ENCODE data around the gene NCOA1.
A peak's percentile ranks its signal among the peaks of the same experiment; 100 is the strongest.

Gene NCOA1

GRCh38 chr2:24490690-24491541 is at the start of gene NCOA1:
NCOA1 (plus strand) TSS chr2:24491254; CDS start chr2:24658678, 167,424 bp downstream.
- H3K9me3 ChIP-seq (ENCODE audit: control insufficient read depth, insufficient read depth, low read length) = no peaks in the 10 kb centered on the region
- H3K27me3 ChIP-seq (ENCODE audit: control insufficient read depth, low read length) = peaks cover 4% of the 10 kb centered on the region; the same call in 1 of the 2 replicates
- H3K79me2 ChIP-seq (ENCODE audit: control insufficient read depth, low read length) = peaks cover 10% of the 10 kb centered on the region; the same call in 1 of the 2 replicates
- peak within 1 kb of the TSS; percentile 83 for H3K4me3 ChIP-seq (ENCODE audit: low read length)
- no peaks in the 10 kb centered on the region for H3K9me2 ChIP-seq (replicated peaks; ENCODE audit: control insufficient read depth, low read length)
- peaks cover 32% of the 10 kb centered on the region for H3K4me1 ChIP-seq (ENCODE audit: control insufficient read depth, low read length)
- peak within 1 kb of the TSS; percentile 68 for H3K27ac ChIP-seq (ENCODE audit: low read depth, low read length)
- no peaks in the 10 kb centered on the region for H3K36me3 ChIP-seq (ENCODE audit: control insufficient read depth, low read length)
- TF ChIP-seq CTCF (IDR thresholded peaks at IDR 0.05; ENCODE audit: low read depth, low read length, poor library complexity, severe bottlenecking) (no peak), EZH2phosphoT487 (IDR thresholded peaks at IDR 0.05; ENCODE audit: borderline replicate concordance, low read length) (no peak)
- H3K4me2 ChIP-seq (ENCODE audit: low read length) = peak within 1 kb of the TSS; percentile 82
- peaks cover 23% of the 10 kb centered on the region for H3F3A ChIP-seq (ENCODE audit: control insufficient read depth, insufficient read depth)
- H4K20me1 ChIP-seq (ENCODE audit: control insufficient read depth, insufficient read depth, low read depth, low read length) = no peaks in the 10 kb centered on the region

- Histone ChIP-seq H3F3A (ENCODE audit: control insufficient read depth, insufficient read depth) (no peaks in the 10 kb centered on the region), H3K4me1 (ENCODE audit: control insufficient read depth, low read length) (no peaks in the 10 kb centered on the region), H3K9me3 (ENCODE audit: control insufficient read depth, insufficient read depth, low read length) (no peaks in the 10 kb centered on the region), H3K27ac (ENCODE audit: low read depth, low read length) (no peak overlapping the region), H4K20me1 (ENCODE audit: control insufficient read depth, insufficient read depth, low read depth, low read length) (no peaks in the 10 kb centered on the region), H3K36me3 (ENCODE audit: control insufficient read depth, low read length) (no peaks in the 10 kb centered on the region), H3K4me3 (ENCODE audit: low read length) (no peak overlapping the region), H3K4me2 (ENCODE audit: low read length) (no peak overlapping the region), H3K27me3 (ENCODE audit: control insufficient read depth, low read length) (0 out of 2 replicates have a peak, but pooled peaks cover 3% of the 10 kb centered on the region), H3K79me2 (ENCODE audit: control insufficient read depth, low read length) (no peaks in the 10 kb centered on the region), H3K9me2 (replicated peaks; ENCODE audit: control insufficient read depth, low read length) (no peaks in the 10 kb centered on the region)
- TF ChIP-seq CTCF (IDR thresholded peaks at IDR 0.05; ENCODE audit: low read depth, low read length, poor library complexity, severe bottlenecking) (no peak), EZH2phosphoT487 (IDR thresholded peaks at IDR 0.05; ENCODE audit: borderline replicate concordance, low read length) (no peak)
These were observed 42.3 kb upstream of the NCOA1 start for GRCh38 chr2:24448797-24449196.

GRCh38 chr2:24449344-24449743 is 41.7 kb upstream of the NCOA1 start:
- no peaks in the 10 kb centered on the region for H3K36me3 ChIP-seq (ENCODE audit: control insufficient read depth, low read length)
- H4K20me1 ChIP-seq (ENCODE audit: control insufficient read depth, insufficient read depth, low read depth, low read length) = no peaks in the 10 kb centered on the region
- no peak overlapping the region for H3K27ac ChIP-seq (ENCODE audit: low read depth, low read length)
- H3K79me2 ChIP-seq (ENCODE audit: control insufficient read depth, low read length) = no peaks in the 10 kb centered on the region
- no peaks in the 10 kb centered on the region for H3F3A ChIP-seq (ENCODE audit: control insufficient read depth, insufficient read depth)
- H3K4me2 ChIP-seq (ENCODE audit: low read length) = no peak overlapping the region
- H3K4me1 ChIP-seq (ENCODE audit: control insufficient read depth, low read length) = no peaks in the 10 kb centered on the region
- H3K4me3 ChIP-seq (ENCODE audit: low read length) = no peak overlapping the region
- TF ChIP-seq CTCF (IDR thresholded peaks at IDR 0.05; ENCODE audit: low read depth, low read length, poor library complexity, severe bottlenecking) = no peak
- no peak for TF ChIP-seq EZH2phosphoT487 (IDR thresholded peaks at IDR 0.05; ENCODE audit: borderline replicate concordance, low read length)
- no peaks in the 10 kb centered on the region for H3K9me2 ChIP-seq (replicated peaks; ENCODE audit: control insufficient read depth, low read length)
- 0 out of 2 replicates have a peak, but pooled peaks cover 3% of the 10 kb centered on the region for H3K27me3 ChIP-seq (ENCODE audit: control insufficient read depth, low read length)
- H3K9me3 ChIP-seq (ENCODE audit: control insufficient read depth, insufficient read depth, low read length) = no peaks in the 10 kb centered on the region
